NCI-H2196 (cell line): ENCODE results near the gene DOK5.

Experiments
- DNase-seq: peaks from one replicate; lab custom pipeline; 2025; ENCODE audit not compliant: unreplicated experiment; lab: John Stamatoyannopoulos, UW

DOK5 gene

GRCh38 chr20:54608039-54608745 lies 132.8 kb downstream of the DOK5 start:
- no peak for DNase-seq

GRCh38 chr20:54608943-54609342 lies 133.6 kb downstream of the DOK5 start:
- no peak for DNase-seq

GRCh38 chr20:54611708-54612412 lies 136.5 kb downstream of the DOK5 start:
- no peak for DNase-seq

- DNase-seq, result no peak
Observed at GRCh38 chr20:54618412-54618811, 143.0 kb downstream of the DOK5 start.

GRCh38 chr20:54619181-54619580 lies 143.8 kb downstream of the DOK5 start:
- DNase-seq, result no peak

- no peak for DNase-seq
Observed at GRCh38 chr20:54619682-54620081, 144.3 kb downstream of the DOK5 start.

GRCh38 chr20:54620611-54621010 lies 145.2 kb downstream of the DOK5 start:
- no peak for DNase-seq

GRCh38 chr20:54622333-54623295 lies 147.2 kb downstream of the DOK5 start:
- no peak for DNase-seq

- DNase-seq, result no peak
Observed at GRCh38 chr20:54623991-54624569, 148.7 kb downstream of the DOK5 start.

- no peak for DNase-seq
Observed at GRCh38 chr20:54624706-54625390, 149.5 kb downstream of the DOK5 start.

- DNase-seq, result no peak
Observed at GRCh38 chr20:54625497-54625896, 150.1 kb downstream of the DOK5 start.

- no peak for DNase-seq
Observed at GRCh38 chr20:54626126-54626525, 150.7 kb downstream of the DOK5 start.

GRCh38 chr20:54629632-54630031 lies 154.2 kb downstream of the DOK5 start:
- no peak for DNase-seq

- DNase-seq, result no peak
Observed at GRCh38 chr20:54630582-54630981, 155.2 kb downstream of the DOK5 start.

- DNase-seq, result no peak
Observed at GRCh38 chr20:54631059-54631458, 155.7 kb downstream of the DOK5 start.

- DNase-seq, result no peak
Observed at GRCh38 chr20:54633374-54634355, 158.3 kb downstream of the DOK5 start.

- no peak for DNase-seq
Observed at GRCh38 chr20:54636575-54636974, 161.2 kb downstream of the DOK5 start.

GRCh38 chr20:54639941-54640340 lies 164.5 kb downstream of the DOK5 start:
- DNase-seq, result no peak

- no peak for DNase-seq
Observed at GRCh38 chr20:54640800-54641199, 165.4 kb downstream of the DOK5 start.
